GM12865 (cell line): Measurements from ENCODE around the gene LRRC42.
A peak's percentile ranks its signal among the peaks of the same experiment; 100 is the strongest.

Experiments used
- DNase-seq: peaks from one replicate; pipeline ENCODE4 v3.0.0; 2010; ENCODE audit warnings: low read depth
- H3K4me3 ChIP-seq: 2 replicates; pipeline ENCODE4 v1.5.1; 2011; ENCODE audit warnings: mild to moderate bottlenecking, low read depth, low read length, control low read depth
- CTCF ChIP-seq: IDR thresholded peaks from 2 replicates; pipeline ENCODE4 v1.5.1; 2011; ENCODE audit warnings: low read length, control low read depth, low read depth, inconsistent platforms; ENCODE audit not compliant: insufficient read depth; ENCODE audit errors: missing control alignments

LRRC42 gene

GRCh38 chr1:53947172-53947907, 1.2 kb downstream of the LRRC42 start:
- no peak for TF ChIP-seq CTCF
- H3K4me3 ChIP-seq: peak overlapping the region; percentile 84
- DNase-seq: no peak

- H3K4me3 ChIP-seq: no peak overlapping the region
- no peak for DNase-seq
Measured at GRCh38 chr1:53948291-53948690, 2.1 kb downstream of the LRRC42 start.

GRCh38 chr1:53949023-53949990, 3.2 kb downstream of the LRRC42 start:
- H3K4me3 ChIP-seq: no peak overlapping the region
- peak; percentile 57 for TF ChIP-seq CTCF
- DNase-seq: peak; percentile 57

More at GRCh38 chr1:53948291-53948690, 2.1 kb downstream of the LRRC42 start:
- TF ChIP-seq CTCF: no peak

- H3K4me3 ChIP-seq: no peak overlapping the region
- no peak for TF ChIP-seq CTCF
- DNase-seq: no peak
Measured at GRCh38 chr1:53951697-53952096, 5.5 kb downstream of the LRRC42 start.

- no peak for DNase-seq
- no peak overlapping the region for H3K4me3 ChIP-seq
- TF ChIP-seq CTCF: no peak
Measured at GRCh38 chr1:53954128-53954527, 8.0 kb downstream of the LRRC42 start.

GRCh38 chr1:53956308-53957168, 10.4 kb downstream of the LRRC42 start:
- no peak overlapping the region for H3K4me3 ChIP-seq
- DNase-seq: no peak
- no peak for TF ChIP-seq CTCF
